GM12878 (cell line): ENCODE data around the gene APOC1. TPM values are rescaled to one million over a fixed set of nuclear protein-coding genes. Genes with fewer than 3 reads are reported as not detected.

Source experiments
- ATAC-seq: fragments of 200-7000 bp; cut with Tn5 transposase; 3 replicates; pipeline ENCODE4 v1.9.1; 2020; ENCODE audit warnings: mild to moderate bottlenecking, moderate library complexity
- BruUV-seq: library from RNA; stranded (reverse); fragments of 400-500 nt; replicated peaks from 2 replicates; lab custom pipeline; 2021; lab: Mats Ljungman, UMichigan
- CTCF ChIA-PET: fragments of 300-600 bp; sonication (Branson Sonifier 250); formaldehyde crosslinking; extraction: SDS; loops from one replicate; lab custom pipeline; 2021; ENCODE audit warnings: inconsistent platforms; lab: Yijun Ruan, JAX
- POLR2A ChIA-PET: fragments of 350-600 bp; formaldehyde crosslinking; extraction: SDS; loops from one replicate; lab custom pipeline; 2021; ENCODE audit warnings: inconsistent platforms; lab: Charles Lee
- RAD21 ChIA-PET: fragments of 300-600 bp; sonication (Branson Sonifier 250); formaldehyde crosslinking; loops from one replicate; lab custom pipeline; 2023; ENCODE audit warnings: antibody characterized with exemption; ENCODE audit not compliant: unreplicated experiment; lab: Charles Lee
- SMC1A ChIA-PET: fragments of 300-600 bp; sonication (Branson Sonifier 250); formaldehyde crosslinking; loops from one replicate; lab custom pipeline; 2023; ENCODE audit not compliant: unreplicated experiment, uncharacterized antibody; lab: Charles Lee
- DNase-seq: peaks from one replicate; pipeline ENCODE4 v3.0.0-alpha.2; 2011; ENCODE audit warnings: low read depth, low spot score
- FAIRE-seq: peaks from 3 replicates; lab custom pipeline; 2011; peaks lifted over from hg19 to GRCh38; lab: Jason Lieb, UNC
- H2AFZ ChIP-seq: 2 replicates; pipeline ENCODE4 v1.6.0; 2011; ENCODE audit warnings: low read depth, low read length, control low read depth; ENCODE audit not compliant: control insufficient read depth
- H3K27ac ChIP-seq: 2 replicates; pipeline ENCODE4 v1.5.1; 2011; ENCODE audit warnings: control low read depth; ENCODE audit not compliant: control insufficient read depth, insufficient read depth
- H3K27me3 ChIP-seq, 2 experiments: replicated peaks in 1 of 2; 2 replicates each; pipeline versions ENCODE4 v1.6.0 to v1.6.1; 2011; ENCODE audit warnings: low read length in 1 of 2; ENCODE audit not compliant: control insufficient read depth in 2 of 2, insufficient read depth in 2 of 2
- H3K36me3 ChIP-seq, 2 experiments: 2 replicates each; pipeline ENCODE4 v1.5.1; 2011; ENCODE audit warnings: low read length in 1 of 2; ENCODE audit not compliant: control insufficient read depth in 2 of 2, insufficient read depth in 2 of 2
- H3K4me1 ChIP-seq: 2 replicates; pipeline ENCODE4 v1.6.1; 2011; ENCODE audit warnings: mild to moderate bottlenecking, low read length, moderate library complexity, mixed read lengths; ENCODE audit not compliant: control insufficient read depth, insufficient read depth
- H3K4me2 ChIP-seq: 2 replicates; pipeline ENCODE4 v1.6.0; 2011; ENCODE audit warnings: control low read depth; ENCODE audit not compliant: control insufficient read depth, insufficient read depth
- H3K4me3 ChIP-seq: fragments of 200-600 bp; sonication (generic); 2 replicates; pipeline ENCODE4 v1.5.1; 2016
- H3K79me2 ChIP-seq: 2 replicates; pipeline ENCODE4 v1.6.0; 2011; ENCODE audit warnings: low read length; ENCODE audit not compliant: control insufficient read depth, insufficient read depth
- H3K9ac ChIP-seq: 2 replicates; pipeline ENCODE4 v1.8.0; 2011; ENCODE audit warnings: low read length, control low read depth, mixed read lengths; ENCODE audit not compliant: control insufficient read depth, insufficient read depth
- H3K9me3 ChIP-seq: replicated peaks from 3 replicates; pipeline ENCODE4 v1.5.1; 2011; ENCODE audit warnings: mild to moderate bottlenecking, low read length; ENCODE audit not compliant: control insufficient read depth, insufficient read depth
- H4K20me1 ChIP-seq: 2 replicates; pipeline ENCODE4 v1.6.0; 2011; ENCODE audit not compliant: control insufficient read depth, insufficient read depth
- CBX5 ChIP-seq: sonication (generic); IDR thresholded peaks from 2 replicates; pipeline ENCODE4 v1.6.1; 2016; ENCODE audit warnings: low read depth, moderate library complexity, mild to moderate bottlenecking, inconsistent platforms
- CEBPZ ChIP-seq: fragments of 150-350 bp; IDR thresholded peaks from 2 replicates; pipeline ENCODE4 v1.6.1; 2016; ENCODE audit warnings: low read depth, low read length
- CHD1 ChIP-seq: IDR thresholded peaks from 2 replicates; pipeline ENCODE4 v1.6.1; 2012; ENCODE audit warnings: low read depth, low read length, improper control_type of control experiment
- FOXM1 ChIP-seq: IDR thresholded peaks from 2 replicates; pipeline ENCODE4 v1.6.1; 2012; ENCODE audit warnings: low read depth, mild to moderate bottlenecking, inconsistent platforms, low read length, moderate library complexity
- MTA3 ChIP-seq: IDR thresholded peaks from 2 replicates; pipeline ENCODE4 v1.6.1; 2012; ENCODE audit warnings: low read length, inconsistent platforms, borderline replicate concordance
- NFYA ChIP-seq: IDR thresholded peaks from 2 replicates; pipeline ENCODE4 v1.6.1; 2011; ENCODE audit warnings: low read depth, mild to moderate bottlenecking, low read length, improper control_type of control experiment, borderline replicate concordance
- SIX5 ChIP-seq: IDR thresholded peaks from 2 replicates; pipeline ENCODE4 v1.6.1; 2011; ENCODE audit warnings: mild to moderate bottlenecking, low read depth, low read length, moderate library complexity; ENCODE audit not compliant: severe bottlenecking
- TCF7 ChIP-seq: IDR thresholded peaks from 2 replicates; pipeline ENCODE4 v1.6.1; 2014; ENCODE audit warnings: antibody characterized with exemption, borderline replicate concordance
- ZNF592 ChIP-seq: fragments of 450-650 bp; IDR thresholded peaks from 2 replicates; pipeline ENCODE4 v1.6.1; 2017; ENCODE audit warnings: mild to moderate bottlenecking, moderate library complexity
- WGBS: methylation state at CpG from one replicate; pipeline ENCODE4 v1.1.6; 2016; ENCODE audit warnings: low lambda C conversion rate; ENCODE audit not compliant: insufficient replicate concordance, insufficient coverage; ENCODE audit errors: missing lambda C conversion rate; 5-methylcytosine and 5-hydroxymethylcytosine counted together
- in situ Hi-C: fragments of 300-500 bp; cut with MboI; formaldehyde crosslinking; loops from 9 replicates; pipeline ENCODE4 v1.14.3; 2018; ENCODE audit warnings: mixed read lengths
- intact Hi-C: fragments of 100-400 bp; cut with micrococcal nuclease; formaldehyde crosslinking; loops from one replicate; pipeline ENCODE4 v1.14.2; 2022; ENCODE audit not compliant: unreplicated experiment
- polyA plus RNA-seq, 11 experiments: library from polyadenylated mRNA; depleted of rRNA in 4 of 11; unstranded in 6 of 11; stranded (reverse) in 5 of 11; fragments of >200 nt; fragmentation: Nextera tagmentation in 4 of 11; fragmentation: Illumina TruSeq in 1 of 11; extraction: Ambion mirVana in 4 of 11; extraction: Trizol in 1 of 11; gene quantifications; 1 replicate in 1 of 11; 2 replicates in 10 of 11; pipeline versions ENCODE4 v1.2.1 to v1.2.3, GENCODE V29; 2011 to 2016; ENCODE audit warnings: inconsistent platforms in 2 of 11, missing spikeins in 2 of 11, low read depth in 1 of 11
- total RNA-seq, 4 experiments: library from RNA; depleted of rRNA in 3 of 4; stranded (reverse); fragments of >200 nt in 3 of 4; fragmentation: Illumina TruSeq in 1 of 4; extraction: Trizol in 1 of 4; gene quantifications; 2 replicates each; pipeline versions ENCODE4 v1.2.1 to v1.2.3, GENCODE V29; 2013 to 2021

APOC1 gene
- total and polyA plus RNA-seq, 10 of the 15 experiments (the other 5 are each of a cell fraction or from before 2014, with no cell fraction given): 0.73 to 4.0 (median 2.6) TPM

GRCh38 chr19:44869733-44870470, 44.5 kb upstream of the APOC1 start (continued):
- no peak for TF ChIP-seq CEBPZ
- TF ChIP-seq MTA3: no peak
- no peak for TF ChIP-seq TCF7
- TF ChIP-seq FOXM1: no peak
- TF ChIP-seq SIX5: no peak
- TF ChIP-seq NFYA: no peak

DNA sequence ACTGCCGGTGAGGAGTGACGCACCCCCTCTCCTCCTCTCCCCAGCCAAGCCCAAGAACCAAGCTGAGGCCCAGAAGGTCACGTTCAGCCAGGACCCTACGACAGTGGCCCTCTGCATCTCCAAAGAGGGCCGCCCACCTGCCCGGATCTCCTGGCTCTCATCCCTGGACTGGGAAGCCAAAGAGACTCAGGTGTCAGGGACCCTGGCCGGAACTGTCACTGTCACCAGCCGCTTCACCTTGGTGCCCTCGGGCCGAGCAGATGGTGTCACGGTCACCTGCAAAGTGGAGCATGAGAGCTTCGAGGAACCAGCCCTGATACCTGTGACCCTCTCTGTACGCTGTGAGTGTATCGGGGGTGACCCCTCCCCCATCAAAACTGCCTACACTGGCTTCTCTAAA, 42.6 kb upstream of the APOC1 start:
- no peak overlapping the region for H3K4me3 ChIP-seq
- intact Hi-C loops (no loop called here), in situ Hi-C loops (no loop called here)
- ATAC-seq (no peak), DNase-seq (no peak), FAIRE-seq (no peak)
- ChIA-PET POLR2A (no interaction called here), RAD21 (no interaction called here), CTCF (no interaction called here), SMC1A (no interaction called here)
- H3K27me3 ChIP-seq: no peaks in the 10 kb centered on the region; a peak in 2 of 4 replicates
- 37% methylated on average over 14 of the region's 14 CpGs for WGBS
- no peaks in the 10 kb centered on the region for H3K36me3 ChIP-seq
- TF ChIP-seq CBX5 (no peak), CHD1 (no peak), ZNF592 (no peak)
- H3K4me1 ChIP-seq: no peaks in the 10 kb centered on the region
- no peak overlapping the region for H2AFZ ChIP-seq
- H3K9me3 ChIP-seq: no peaks in the 10 kb centered on the region
- no peak overlapping the region for H3K4me2 ChIP-seq
- no peak overlapping the region for H3K9ac ChIP-seq
- no peak overlapping the region for H3K27ac ChIP-seq
- H3K79me2 ChIP-seq: no peaks in the 10 kb centered on the region
- H4K20me1 ChIP-seq: no peaks in the 10 kb centered on the region
- BruUV-seq: no TSS peak
